Glutamatergic neuron (in vitro differentiated cells): ENCODE results near the gene KLF2. TPM values are rescaled to one million over a fixed set of nuclear protein-coding genes. Genes with fewer than 3 reads are reported as not detected.

Experiments used
- DNase-seq: peaks from one replicate; pipeline ENCODE4 v3.0.0; 2022
- H3K27ac Mint-ChIP-seq: one replicate; pipeline ENCODE4 v1.8.0; 2020; ENCODE audit warnings: mild to moderate bottlenecking, mixed read lengths, inconsistent platforms; ENCODE audit not compliant: unreplicated experiment
- H3K27me3 Mint-ChIP-seq: one replicate; pipeline ENCODE4 v1.8.0; 2020; ENCODE audit warnings: mild to moderate bottlenecking, moderate library complexity, mixed read lengths, inconsistent platforms; ENCODE audit not compliant: unreplicated experiment
- H3K36me3 Mint-ChIP-seq: one replicate; pipeline ENCODE4 v1.8.0; 2020; ENCODE audit warnings: mild to moderate bottlenecking, mixed read lengths, inconsistent platforms; ENCODE audit not compliant: unreplicated experiment
- H3K4me1 Mint-ChIP-seq: one replicate; pipeline ENCODE4 v1.8.0; 2020; ENCODE audit warnings: mild to moderate bottlenecking, low read depth, mixed read lengths, inconsistent platforms; ENCODE audit not compliant: unreplicated experiment
- H3K4me3 Mint-ChIP-seq: one replicate; pipeline ENCODE4 v1.8.0; 2020; ENCODE audit warnings: mild to moderate bottlenecking, mixed read lengths, inconsistent platforms; ENCODE audit not compliant: unreplicated experiment
- H3K9me3 Mint-ChIP-seq: one replicate; pipeline ENCODE4 v1.8.0; 2020; ENCODE audit warnings: mild to moderate bottlenecking, moderate library complexity, mixed read lengths, inconsistent platforms; ENCODE audit not compliant: unreplicated experiment
- total RNA-seq: library from RNA; stranded (reverse); fragmentation: NEBNext Ultra II Directional; extraction: Animal tissue kit (Norgen Biotek cat#: 25700); gene quantifications from one replicate; pipeline ENCODE4 v1.2.1, GENCODE V29; 2021; ENCODE audit not compliant: unreplicated experiment
- TF ChIP-seq, protein P1 (sequence below): fragments of 200-600 bp; sonication (generic); IDR thresholded peaks from one replicate; pipeline ENCODE4 v1.5.0; 2021; ENCODE audit not compliant: partially characterized antibody, unreplicated experiment

KLF2 gene
- total RNA-seq, 1 donor from 2014 or later, result not detected

DNA sequence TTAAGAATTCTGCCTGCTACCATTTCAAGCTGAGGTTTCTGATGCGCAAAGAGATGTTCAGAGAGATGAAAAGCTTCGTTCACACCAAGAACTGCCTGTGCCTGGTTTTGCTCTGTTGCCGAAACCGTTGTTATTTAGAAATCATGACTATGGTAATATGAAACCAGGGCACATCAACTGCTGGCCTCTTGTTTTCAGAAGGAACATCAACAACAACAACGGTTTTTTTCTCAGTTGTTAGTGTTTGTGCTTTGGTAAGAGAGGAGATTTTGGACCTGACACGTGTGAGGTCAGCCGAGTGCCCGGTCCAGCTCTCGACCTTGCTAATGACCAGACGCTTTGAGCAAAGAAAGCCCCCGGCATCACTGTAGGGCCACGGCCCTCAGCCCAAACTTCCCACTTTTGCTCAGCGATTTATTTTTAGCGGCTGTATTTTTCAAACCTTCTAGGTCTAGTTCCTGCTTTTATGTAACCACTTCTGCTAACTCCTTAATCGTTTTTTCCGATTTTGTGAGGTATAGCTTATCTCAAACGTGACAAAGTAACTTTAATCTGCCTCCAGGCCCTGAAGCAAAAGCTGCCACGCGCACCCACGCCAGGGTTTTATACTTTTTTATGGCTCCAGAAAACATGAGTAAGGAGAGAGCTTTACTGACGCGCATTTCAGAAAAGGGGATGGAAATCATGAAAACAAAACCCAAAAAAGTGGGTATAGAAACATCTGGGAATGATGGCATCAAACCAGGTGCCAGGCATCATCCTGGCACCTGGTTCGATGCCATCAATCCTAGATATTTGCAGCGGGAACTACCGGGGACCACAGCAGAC lies 42.0 kb downstream of the KLF2 start:
- peaks cover 2% of the 10 kb centered on the region for H3K27me3 Mint-ChIP-seq
- peaks cover 5% of the 10 kb centered on the region for H3K9me3 Mint-ChIP-seq
- no peaks in the 10 kb centered on the region for H3K36me3 Mint-ChIP-seq
- H3K27ac Mint-ChIP-seq, result no peak overlapping the region
- TF ChIP-seq, protein P1, sequence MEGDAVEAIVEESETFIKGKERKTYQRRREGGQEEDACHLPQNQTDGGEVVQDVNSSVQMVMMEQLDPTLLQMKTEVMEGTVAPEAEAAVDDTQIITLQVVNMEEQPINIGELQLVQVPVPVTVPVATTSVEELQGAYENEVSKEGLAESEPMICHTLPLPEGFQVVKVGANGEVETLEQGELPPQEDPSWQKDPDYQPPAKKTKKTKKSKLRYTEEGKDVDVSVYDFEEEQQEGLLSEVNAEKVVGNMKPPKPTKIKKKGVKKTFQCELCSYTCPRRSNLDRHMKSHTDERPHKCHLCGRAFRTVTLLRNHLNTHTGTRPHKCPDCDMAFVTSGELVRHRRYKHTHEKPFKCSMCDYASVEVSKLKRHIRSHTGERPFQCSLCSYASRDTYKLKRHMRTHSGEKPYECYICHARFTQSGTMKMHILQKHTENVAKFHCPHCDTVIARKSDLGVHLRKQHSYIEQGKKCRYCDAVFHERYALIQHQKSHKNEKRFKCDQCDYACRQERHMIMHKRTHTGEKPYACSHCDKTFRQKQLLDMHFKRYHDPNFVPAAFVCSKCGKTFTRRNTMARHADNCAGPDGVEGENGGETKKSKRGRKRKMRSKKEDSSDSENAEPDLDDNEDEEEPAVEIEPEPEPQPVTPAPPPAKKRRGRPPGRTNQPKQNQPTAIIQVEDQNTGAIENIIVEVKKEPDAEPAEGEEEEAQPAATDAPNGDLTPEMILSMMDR, result no peak
- H3K4me1 Mint-ChIP-seq, result peaks cover 21% of the 10 kb centered on the region
- no peak for DNase-seq
- H3K4me3 Mint-ChIP-seq, result no peak overlapping the region

DNA sequence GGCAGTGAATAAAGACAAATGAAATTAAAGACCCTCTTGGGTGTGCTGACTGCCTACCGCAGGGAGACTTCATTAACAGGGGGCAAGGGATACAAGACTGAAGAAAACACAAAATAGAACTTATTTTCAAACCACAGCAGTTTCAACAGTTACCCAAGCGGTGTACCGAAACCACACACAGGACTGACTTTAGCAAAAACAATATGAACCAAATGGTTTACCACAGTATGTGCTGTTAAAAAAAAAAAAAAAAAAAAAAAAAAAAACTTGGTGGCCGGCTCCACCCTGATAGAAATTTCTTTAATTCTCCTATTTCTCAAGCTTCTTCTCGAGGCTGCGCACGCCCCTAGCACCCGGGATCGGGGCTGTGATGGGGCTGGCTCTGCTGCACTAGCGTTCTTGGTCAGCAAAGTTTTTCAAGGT lies 42.6 kb downstream of the KLF2 start:
- no peak for DNase-seq
- Mint-ChIP-seq H3K4me3 (no peak overlapping the region), H3K36me3 (no peaks in the 10 kb centered on the region), H3K27ac (no peak overlapping the region), H3K4me1 (peaks cover 19% of the 10 kb centered on the region), H3K27me3 (peaks cover 8% of the 10 kb centered on the region), H3K9me3 (peaks cover 3% of the 10 kb centered on the region)
- TF ChIP-seq, protein P1, result no peak

DNA sequence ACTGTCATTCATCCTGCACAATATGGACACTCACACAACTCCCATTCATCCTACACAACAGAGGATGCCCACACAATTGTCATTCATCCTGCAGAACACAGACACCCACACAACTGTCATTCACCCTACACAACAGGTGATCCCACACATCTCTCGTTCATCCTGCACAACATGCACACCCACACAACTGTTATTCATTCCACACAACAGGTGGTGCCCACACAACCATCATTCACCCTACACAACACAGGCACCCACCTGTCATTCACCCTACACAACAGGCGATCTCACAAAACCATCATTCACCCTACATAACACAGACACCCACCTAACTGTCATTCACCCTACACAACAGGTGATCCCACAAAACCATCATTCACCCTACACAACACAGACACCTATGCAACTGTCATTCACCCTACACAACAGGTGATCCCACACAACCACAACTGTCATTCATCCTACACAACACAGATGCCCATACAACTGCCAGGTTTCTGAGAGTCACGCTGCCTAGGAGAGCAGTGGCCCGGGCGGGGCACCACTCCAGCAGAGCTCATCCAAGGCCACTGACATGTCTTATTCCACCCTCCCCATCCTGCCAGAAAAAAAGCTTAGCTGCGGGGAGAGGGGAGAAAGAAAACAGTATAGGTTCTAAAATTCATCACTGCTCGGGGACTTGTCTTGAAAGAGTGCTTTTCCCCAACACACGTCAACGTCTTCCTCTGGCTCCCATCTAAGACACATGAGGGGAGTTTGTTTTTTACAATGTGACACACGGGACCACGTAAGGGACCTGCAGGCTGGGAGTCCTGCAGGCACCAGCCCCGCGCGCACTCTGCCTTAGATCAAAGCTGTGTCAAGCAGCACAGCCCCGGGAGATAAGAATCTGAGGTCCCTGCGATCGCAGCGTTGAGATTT lies 44.0 kb downstream of the KLF2 start:
- TF ChIP-seq, protein P1, result no peak
- DNase-seq, result no peak
- Mint-ChIP-seq H3K36me3 (no peaks in the 10 kb centered on the region), H3K27me3 (peaks cover 8% of the 10 kb centered on the region), H3K4me3 (no peak overlapping the region), H3K9me3 (no peaks in the 10 kb centered on the region), H3K4me1 (peaks cover 17% of the 10 kb centered on the region), H3K27ac (no peak overlapping the region)

DNA sequence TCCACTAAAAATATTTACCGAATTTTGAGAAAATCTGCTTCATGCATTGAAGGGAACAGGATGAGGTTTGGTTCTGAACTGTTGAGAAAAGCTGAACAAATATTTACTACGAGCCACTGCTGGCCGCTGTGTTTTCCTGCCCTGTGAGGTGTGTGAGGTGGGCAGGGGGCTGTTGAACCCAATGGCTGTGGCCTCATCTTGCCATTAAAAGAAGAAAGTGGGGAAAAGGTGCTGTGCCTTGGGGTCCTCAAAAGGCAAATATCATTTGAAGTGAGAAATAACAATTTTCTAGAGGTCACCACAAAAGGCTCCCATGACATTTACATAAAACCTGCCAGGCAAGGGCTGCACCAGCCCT lies 44.7 kb downstream of the KLF2 start:
- Mint-ChIP-seq H3K4me3 (no peak overlapping the region), H3K4me1 (peaks cover 17% of the 10 kb centered on the region), H3K36me3 (no peaks in the 10 kb centered on the region), H3K9me3 (no peaks in the 10 kb centered on the region), H3K27me3 (peaks cover 8% of the 10 kb centered on the region), H3K27ac (no peak overlapping the region)
- TF ChIP-seq, protein P1, result no peak
- no peak for DNase-seq
